Glutamatergic neuron (in vitro differentiated cells): ENCODE measurements around the gene MYO5B. TPM values are rescaled to one million over a fixed set of nuclear protein-coding genes. Genes with fewer than 3 reads are reported as not detected.

Experiments
- DNase-seq: peaks from one replicate; pipeline ENCODE4 v3.0.0; 2022
- H3K27ac Mint-ChIP-seq: one replicate; pipeline ENCODE4 v1.8.0; 2020; ENCODE audit warnings: mild to moderate bottlenecking, mixed read lengths, inconsistent platforms; ENCODE audit not compliant: unreplicated experiment
- H3K27me3 Mint-ChIP-seq: one replicate; pipeline ENCODE4 v1.8.0; 2020; ENCODE audit warnings: mild to moderate bottlenecking, moderate library complexity, mixed read lengths, inconsistent platforms; ENCODE audit not compliant: unreplicated experiment
- H3K36me3 Mint-ChIP-seq: one replicate; pipeline ENCODE4 v1.8.0; 2020; ENCODE audit warnings: mild to moderate bottlenecking, mixed read lengths, inconsistent platforms; ENCODE audit not compliant: unreplicated experiment
- H3K4me1 Mint-ChIP-seq: one replicate; pipeline ENCODE4 v1.8.0; 2020; ENCODE audit warnings: mild to moderate bottlenecking, low read depth, mixed read lengths, inconsistent platforms; ENCODE audit not compliant: unreplicated experiment
- H3K4me3 Mint-ChIP-seq: one replicate; pipeline ENCODE4 v1.8.0; 2020; ENCODE audit warnings: mild to moderate bottlenecking, mixed read lengths, inconsistent platforms; ENCODE audit not compliant: unreplicated experiment
- H3K9me3 Mint-ChIP-seq: one replicate; pipeline ENCODE4 v1.8.0; 2020; ENCODE audit warnings: mild to moderate bottlenecking, moderate library complexity, mixed read lengths, inconsistent platforms; ENCODE audit not compliant: unreplicated experiment
- total RNA-seq: library from RNA; stranded (reverse); fragmentation: NEBNext Ultra II Directional; extraction: Animal tissue kit (Norgen Biotek cat#: 25700); gene quantifications from one replicate; pipeline ENCODE4 v1.2.1, GENCODE V29; 2021; ENCODE audit not compliant: unreplicated experiment
- TF ChIP-seq, protein P1 (sequence below): fragments of 200-600 bp; sonication (generic); IDR thresholded peaks from one replicate; pipeline ENCODE4 v1.5.0; 2021; ENCODE audit not compliant: partially characterized antibody, unreplicated experiment

The MYO5B gene
- total RNA-seq, 1 donor from 2014 or later, result 2.7 TPM

DNA sequence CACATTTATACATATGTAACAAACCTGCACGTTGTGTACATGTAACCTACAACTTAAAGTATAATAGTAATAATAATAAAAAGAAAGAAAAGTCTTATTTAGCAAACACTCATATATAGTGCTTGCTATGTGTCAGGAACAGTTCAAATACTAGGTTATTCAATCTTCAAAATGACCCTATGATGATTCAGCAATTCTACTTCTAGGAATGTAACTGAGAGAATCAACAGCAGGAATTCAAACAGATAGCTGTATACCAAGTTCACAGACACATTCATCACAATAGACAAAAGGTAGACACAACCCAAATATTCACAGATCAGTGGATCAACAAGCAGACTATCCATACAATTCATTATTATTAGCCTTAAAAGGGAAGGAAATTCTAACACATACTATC lies 69.5 kb downstream of the MYO5B start:
- DNase-seq, result no peak
- H3K36me3 Mint-ChIP-seq, result no peaks in the 10 kb centered on the region
- no peaks in the 10 kb centered on the region for H3K4me1 Mint-ChIP-seq
- peaks cover 10% of the 10 kb centered on the region for H3K27me3 Mint-ChIP-seq
- H3K4me3 Mint-ChIP-seq, result no peak overlapping the region
- TF ChIP-seq, protein P1, sequence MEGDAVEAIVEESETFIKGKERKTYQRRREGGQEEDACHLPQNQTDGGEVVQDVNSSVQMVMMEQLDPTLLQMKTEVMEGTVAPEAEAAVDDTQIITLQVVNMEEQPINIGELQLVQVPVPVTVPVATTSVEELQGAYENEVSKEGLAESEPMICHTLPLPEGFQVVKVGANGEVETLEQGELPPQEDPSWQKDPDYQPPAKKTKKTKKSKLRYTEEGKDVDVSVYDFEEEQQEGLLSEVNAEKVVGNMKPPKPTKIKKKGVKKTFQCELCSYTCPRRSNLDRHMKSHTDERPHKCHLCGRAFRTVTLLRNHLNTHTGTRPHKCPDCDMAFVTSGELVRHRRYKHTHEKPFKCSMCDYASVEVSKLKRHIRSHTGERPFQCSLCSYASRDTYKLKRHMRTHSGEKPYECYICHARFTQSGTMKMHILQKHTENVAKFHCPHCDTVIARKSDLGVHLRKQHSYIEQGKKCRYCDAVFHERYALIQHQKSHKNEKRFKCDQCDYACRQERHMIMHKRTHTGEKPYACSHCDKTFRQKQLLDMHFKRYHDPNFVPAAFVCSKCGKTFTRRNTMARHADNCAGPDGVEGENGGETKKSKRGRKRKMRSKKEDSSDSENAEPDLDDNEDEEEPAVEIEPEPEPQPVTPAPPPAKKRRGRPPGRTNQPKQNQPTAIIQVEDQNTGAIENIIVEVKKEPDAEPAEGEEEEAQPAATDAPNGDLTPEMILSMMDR, result no peak
- no peak overlapping the region for H3K27ac Mint-ChIP-seq
- peaks cover 2% of the 10 kb centered on the region for H3K9me3 Mint-ChIP-seq

DNA sequence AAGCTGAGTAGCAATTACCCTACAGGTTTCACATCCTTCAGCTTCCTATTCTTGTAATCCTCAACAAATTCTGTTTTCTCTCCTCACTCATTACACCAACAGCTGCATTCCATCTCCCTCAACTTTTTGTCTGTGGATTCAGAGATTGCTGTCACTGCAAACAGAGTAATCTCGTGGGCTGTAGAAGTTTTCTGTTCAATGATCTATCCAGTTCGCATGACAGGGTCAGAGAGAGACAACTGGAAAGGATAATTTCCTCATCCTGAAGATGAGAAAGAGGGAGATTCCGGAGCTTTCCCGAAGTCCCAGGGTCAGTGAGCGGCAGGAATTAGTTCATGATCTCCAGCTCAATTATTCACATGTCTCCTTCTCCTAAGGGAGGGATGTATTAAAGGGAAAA lies 75.7 kb downstream of the MYO5B start:
- TF ChIP-seq, protein P1, result no peak
- peaks cover 5% of the 10 kb centered on the region for H3K27me3 Mint-ChIP-seq
- no peaks in the 10 kb centered on the region for H3K4me1 Mint-ChIP-seq
- H3K4me3 Mint-ChIP-seq, result no peak overlapping the region
- H3K27ac Mint-ChIP-seq, result no peak overlapping the region
- no peak for DNase-seq
- H3K9me3 Mint-ChIP-seq, result peaks cover 2% of the 10 kb centered on the region
- H3K36me3 Mint-ChIP-seq, result no peaks in the 10 kb centered on the region

DNA sequence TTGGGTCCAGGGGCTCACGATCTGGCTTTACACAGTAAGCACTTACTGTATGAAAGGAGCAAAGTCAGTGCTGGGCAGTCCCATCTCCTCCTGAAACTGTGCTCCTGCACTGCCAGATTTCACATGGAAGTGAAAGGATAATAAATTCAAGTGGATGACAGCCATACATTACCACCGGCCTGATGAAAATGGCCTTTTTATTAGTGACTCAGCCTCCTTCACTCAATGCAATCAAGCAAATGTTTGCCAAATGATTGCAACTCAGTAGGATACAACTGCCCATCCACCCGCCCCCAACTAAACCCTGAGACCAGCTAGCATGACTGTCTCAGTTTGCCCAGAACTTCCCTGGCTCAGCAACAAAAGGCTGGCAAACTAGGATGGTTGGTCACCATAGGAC lies 77.1 kb downstream of the MYO5B start:
- peaks cover 3% of the 10 kb centered on the region for H3K27me3 Mint-ChIP-seq

DNA sequence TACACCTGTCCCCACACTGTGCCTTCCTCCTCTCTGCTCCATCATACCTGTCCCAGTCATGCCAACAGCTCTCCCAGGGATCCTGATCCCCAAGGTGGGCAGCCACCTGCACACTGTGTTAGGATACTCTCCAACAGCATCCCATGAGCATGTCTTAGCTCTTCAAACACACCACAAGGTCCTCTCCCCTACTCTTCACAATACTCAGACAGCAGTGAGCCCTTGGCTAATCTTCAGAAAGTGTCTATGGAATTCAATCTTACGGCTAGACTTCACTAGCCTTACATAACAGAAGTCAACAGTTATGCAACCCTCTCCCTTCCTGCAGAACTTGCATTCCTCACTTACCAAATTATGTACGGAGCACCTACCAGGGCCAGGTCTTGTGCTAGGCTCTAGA lies 79.9 kb downstream of the MYO5B start:
- no peak overlapping the region for H3K4me3 Mint-ChIP-seq
- H3K27me3 Mint-ChIP-seq, result peaks cover 3% of the 10 kb centered on the region
- H3K36me3 Mint-ChIP-seq, result no peaks in the 10 kb centered on the region
- no peak for DNase-seq
- H3K4me1 Mint-ChIP-seq, result no peaks in the 10 kb centered on the region
- H3K9me3 Mint-ChIP-seq, result no peaks in the 10 kb centered on the region
- H3K27ac Mint-ChIP-seq, result no peak overlapping the region
- TF ChIP-seq, protein P1, result no peak

More for the DNA sequence above, 77.1 kb downstream of the MYO5B start:
- Mint-ChIP-seq H3K36me3 (no peaks in the 10 kb centered on the region), H3K4me1 (no peaks in the 10 kb centered on the region), H3K9me3 (no peaks in the 10 kb centered on the region), H3K27ac (no peak overlapping the region), H3K4me3 (no peak overlapping the region)
- TF ChIP-seq, protein P1, result no peak
- DNase-seq, result no peak

DNA sequence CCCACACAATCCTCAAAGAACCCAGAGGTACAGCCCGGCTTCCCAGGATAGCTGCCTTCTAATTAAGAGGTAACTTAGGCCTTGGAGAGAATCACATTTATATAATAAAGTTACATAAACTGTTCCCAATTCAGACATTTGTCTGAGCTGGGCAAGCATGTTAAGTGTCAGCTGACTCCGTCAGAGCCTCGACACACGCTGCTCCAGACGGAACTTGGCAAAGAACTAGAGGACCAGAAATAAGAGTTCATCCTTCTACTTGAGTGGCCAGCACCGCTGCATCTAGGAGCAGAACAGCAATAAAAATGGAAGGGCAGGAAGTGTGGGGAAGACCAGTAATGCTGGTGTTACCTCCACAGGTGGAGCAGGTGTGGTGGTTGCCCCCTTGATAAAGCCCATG lies 80.5 kb downstream of the MYO5B start:
- no peak for DNase-seq
- Mint-ChIP-seq H3K27ac (no peak overlapping the region), H3K4me3 (no peak overlapping the region), H3K36me3 (no peaks in the 10 kb centered on the region), H3K9me3 (no peaks in the 10 kb centered on the region), H3K4me1 (no peaks in the 10 kb centered on the region), H3K27me3 (peaks cover 2% of the 10 kb centered on the region)
- TF ChIP-seq, protein P1, result no peak
